ENCODE measurements around the gene DAND5.
A peak's percentile ranks its signal among the peaks of the same experiment; 100 is the strongest.

Gene DAND5

GRCh38 chr19:13010038-13010991 is 40.9 kb downstream of the DAND5 start:
- DNase-seq (ENCODE audit: low spot score), result no peak

- DNase-seq (ENCODE audit: low spot score), result no peak
These were observed 41.7 kb downstream of the DAND5 start for GRCh38 chr19:13010992-13011652.

DNA sequence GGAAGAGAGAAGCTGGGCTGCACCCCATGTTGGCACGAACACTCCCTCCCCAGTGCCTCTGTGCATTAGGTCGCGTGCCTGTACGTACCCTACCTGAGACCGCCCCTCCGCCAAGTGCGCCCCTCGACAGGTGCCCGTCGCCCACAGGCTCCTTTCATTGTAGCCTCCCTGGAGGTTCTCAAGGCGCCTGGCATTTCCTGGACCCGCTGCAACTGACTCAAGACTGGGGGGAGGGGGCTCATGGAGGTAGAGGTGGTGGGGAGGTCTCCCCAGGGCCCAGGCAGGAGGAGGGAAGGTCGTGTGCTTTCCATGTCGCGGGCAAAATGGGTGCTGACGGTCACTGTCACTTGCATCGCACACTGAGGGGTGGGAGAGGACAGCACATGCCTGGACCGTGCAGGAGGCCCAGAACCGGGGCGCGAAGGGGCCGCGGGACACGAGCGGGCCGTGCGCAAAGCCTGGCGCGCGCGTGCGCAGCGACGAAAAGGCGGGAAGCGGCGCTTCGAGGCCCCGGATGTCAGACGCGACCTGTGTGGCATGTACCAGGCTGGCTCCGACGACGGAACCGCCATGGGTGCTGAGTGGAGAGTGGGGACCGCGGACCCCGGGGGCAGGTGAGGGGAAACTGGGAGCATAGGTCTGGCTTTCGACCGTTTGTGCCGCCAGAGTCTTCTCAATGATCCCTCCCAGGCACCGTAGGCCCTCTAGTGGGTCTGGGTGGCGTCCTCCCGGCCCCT is 42.4 kb downstream of the DAND5 start:
- DNase-seq (ENCODE audit: low spot score), result no peak

DNA sequence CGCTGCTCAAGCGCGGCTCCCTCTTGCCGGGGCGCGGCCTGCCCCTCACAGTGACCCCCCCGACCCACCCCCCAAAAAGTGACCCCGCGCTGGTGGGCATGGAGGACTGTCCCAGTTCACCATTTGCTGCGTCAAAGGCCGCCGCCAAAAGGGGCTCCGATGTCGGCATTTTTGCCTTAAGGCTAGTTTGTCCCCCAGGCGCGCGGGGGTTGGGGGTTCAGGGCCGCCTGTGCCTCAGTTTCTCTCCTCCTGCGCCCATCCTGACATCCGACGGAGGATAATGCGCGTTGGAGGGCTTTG is 43.0 kb downstream of the DAND5 start:
- DNase-seq (ENCODE audit: low spot score), result no peak

DNA sequence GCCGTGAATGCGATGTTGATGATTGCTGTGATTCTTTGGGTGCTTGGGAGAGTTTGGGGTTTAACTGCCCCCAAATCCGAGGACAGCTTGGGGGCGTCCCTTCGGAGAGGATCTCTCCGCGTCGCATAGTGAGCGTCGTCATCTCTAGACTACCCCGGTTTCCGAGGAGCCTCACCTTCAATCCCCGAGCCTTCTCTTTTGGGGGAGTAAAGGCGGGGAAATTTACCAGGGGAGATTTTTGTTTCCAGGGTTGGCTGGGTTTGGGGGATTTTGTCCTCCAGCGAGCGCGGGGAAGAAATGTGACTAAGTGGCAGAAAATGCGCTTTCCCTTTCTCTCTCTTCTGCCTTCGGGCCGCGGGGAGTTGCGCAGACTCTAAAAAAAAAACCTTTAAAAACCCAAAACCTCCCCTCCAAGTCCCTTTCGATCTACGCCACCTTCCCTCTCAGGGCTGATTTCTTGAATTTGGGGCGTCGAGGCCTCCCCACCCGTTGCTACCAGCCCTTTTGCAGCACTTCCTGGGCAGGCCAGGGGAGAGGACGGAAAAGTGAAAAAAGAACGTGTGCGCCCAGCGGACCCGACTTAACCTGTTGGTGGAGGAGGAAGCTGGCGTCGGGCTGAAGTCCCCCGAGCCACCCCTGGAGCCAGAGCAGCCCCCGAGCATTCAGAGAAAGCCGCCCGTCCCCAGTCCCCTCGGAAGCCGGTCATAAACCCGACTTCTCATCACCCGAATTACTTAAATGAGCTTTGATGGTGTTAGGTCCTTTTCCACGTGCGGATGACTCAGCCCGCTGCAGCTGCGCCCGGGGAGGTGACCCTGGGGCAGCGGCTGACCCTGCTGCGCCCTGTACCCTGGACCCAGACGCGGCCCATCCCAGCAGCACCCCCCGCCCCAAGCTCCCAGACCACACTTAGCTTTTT is 43.6 kb downstream of the DAND5 start:
- peak; percentile 40 for DNase-seq (ENCODE audit: low spot score)

DNA sequence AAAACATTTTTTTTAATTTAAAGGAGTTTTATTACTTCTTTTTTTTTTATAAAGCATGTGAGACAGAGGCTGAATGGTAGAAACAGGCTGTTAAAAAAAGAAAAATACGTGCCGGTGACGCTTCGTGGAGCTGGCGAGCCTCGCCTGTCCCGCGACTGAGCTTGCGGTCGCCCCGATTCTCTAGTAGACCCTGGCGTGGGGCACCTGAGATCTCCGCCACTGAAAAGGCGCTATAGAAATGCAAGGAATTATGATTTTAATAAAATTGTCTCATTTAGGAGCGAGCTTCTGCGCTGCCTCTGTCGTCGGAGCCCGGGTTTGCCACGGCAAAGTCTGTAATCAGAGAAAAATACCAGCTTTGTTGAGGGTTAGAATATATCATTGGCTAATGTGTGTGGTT is 44.3 kb downstream of the DAND5 start:
- DNase-seq (ENCODE audit: low spot score), result no peak

- no peak for DNase-seq (ENCODE audit: low spot score)
These were observed 44.9 kb downstream of the DAND5 start for GRCh38 chr19:13014101-13014920.

DNA sequence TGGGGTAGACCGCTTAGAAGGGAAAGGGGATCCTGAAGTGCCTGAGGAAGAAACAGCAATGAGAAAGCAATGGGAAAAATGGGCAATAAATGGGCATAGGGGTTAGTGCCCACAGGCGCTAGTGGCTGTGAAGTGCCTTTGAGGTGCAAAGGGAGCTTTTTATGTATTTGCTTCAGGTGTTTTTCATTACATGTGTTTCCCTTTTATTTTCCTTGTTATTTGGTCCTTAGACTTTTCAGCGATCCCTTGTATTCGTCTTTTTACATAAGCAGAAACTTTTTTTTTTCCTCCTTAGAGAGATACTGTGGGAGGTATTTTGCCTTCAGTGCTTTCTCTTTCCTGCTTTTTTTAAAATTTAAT is 45.5 kb downstream of the DAND5 start:
- DNase-seq (ENCODE audit: low spot score), result no peak

GRCh38 chr19:13015361-13016223 is 46.2 kb downstream of the DAND5 start:
- peak; percentile 52 for DNase-seq (ENCODE audit: low spot score)

- no peak for DNase-seq (ENCODE audit: low spot score)
These were observed 46.9 kb downstream of the DAND5 start for GRCh38 chr19:13016245-13016627.

DNA sequence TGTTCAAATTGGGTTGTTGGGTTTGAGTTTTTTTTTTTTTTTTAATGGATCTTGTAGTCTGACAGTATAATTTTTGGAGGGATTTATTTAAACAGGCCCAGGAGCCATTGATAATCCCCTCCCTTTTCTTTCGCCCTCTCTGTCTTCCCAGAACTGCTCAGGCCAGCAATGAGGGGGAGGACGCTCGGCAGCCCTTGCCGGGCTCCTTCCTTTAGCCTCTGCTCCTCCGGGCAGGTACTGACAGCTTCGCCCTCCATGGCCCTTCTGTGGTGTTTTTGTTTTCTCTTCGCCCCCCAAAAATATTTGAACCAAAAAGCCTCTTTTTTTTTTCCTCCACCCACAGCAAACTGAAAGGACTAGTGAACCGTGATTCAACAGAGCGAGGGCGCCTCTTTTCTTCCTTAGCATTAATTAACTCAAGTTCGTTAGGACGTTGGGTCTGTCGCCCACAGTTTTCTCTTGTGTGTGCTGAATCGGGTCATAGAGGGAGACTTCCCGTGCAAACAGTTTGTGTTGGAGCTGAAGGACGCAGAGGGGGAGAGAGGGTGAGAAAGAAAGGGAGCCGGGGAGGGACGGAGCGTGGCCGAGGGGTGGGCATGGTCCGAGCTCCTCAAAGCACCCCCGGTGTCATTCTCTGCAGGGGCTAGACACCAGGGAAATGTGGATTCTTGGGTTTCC is 47.4 kb downstream of the DAND5 start:
- DNase-seq (ENCODE audit: low spot score), result no peak

- no peak for DNase-seq (ENCODE audit: low spot score)
These were observed 48.1 kb downstream of the DAND5 start for GRCh38 chr19:13017306-13018034.

GRCh38 chr19:13018035-13018914 is 48.9 kb downstream of the DAND5 start:
- no peak for DNase-seq (ENCODE audit: low spot score)

GRCh38 chr19:13019332-13019731 is 50.0 kb downstream of the DAND5 start:
- DNase-seq (ENCODE audit: low spot score), result no peak

DNA sequence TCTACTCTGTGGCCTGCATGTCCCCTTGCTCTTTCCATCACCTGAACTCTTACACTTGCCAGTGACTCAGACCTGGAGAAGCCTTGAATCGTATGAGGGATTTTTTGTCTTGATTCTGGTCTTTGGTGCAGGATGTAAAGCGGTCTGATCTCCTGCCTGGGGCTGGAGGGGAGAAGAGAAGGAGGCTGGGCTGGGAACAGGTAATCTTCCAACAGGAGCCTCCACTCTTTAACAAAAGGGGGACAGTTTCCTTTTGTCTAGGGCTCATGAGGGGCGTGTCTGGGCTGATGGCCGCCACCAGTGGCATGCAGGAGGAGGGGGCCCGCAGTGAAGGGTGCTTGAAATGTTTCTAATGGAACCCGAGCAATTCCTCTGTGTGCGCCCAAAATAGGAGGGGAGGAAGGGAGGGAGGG is 50.6 kb downstream of the DAND5 start:
- no peak for DNase-seq (ENCODE audit: low spot score)

- no peak for DNase-seq (ENCODE audit: low spot score)
These were observed 52.9 kb downstream of the DAND5 start for GRCh38 chr19:13022111-13022858.

All from hematopoietic multipotent progenitor cell treated with erythropoietin and hydrocortisone succinate and interleukin-3 and kit ligand, for 17 days (in vitro differentiated cells).